Stomach (tissue), 4 donors: ENCODE measurements around the gene PPHLN1.

Experiments used
- POLR2AphosphoS5 ChIP-seq, 3 donors: sonication (generic); formaldehyde crosslinking; IDR thresholded peaks; one replicate each; pipeline ENCODE4 v1.6.1; 2016; ENCODE audit warnings: antibody characterized with exemption in 3 of 3
- TF ChIP-seq, protein P1 (sequence below), 7 experiments: fragments of 450-650 bp in 4 of 7; fragments of 200-600 bp in 3 of 7; sonication (generic) in 3 of 7; IDR thresholded peaks; one replicate each; pipeline ENCODE4 v1.5.1; 2016 to 2019; ENCODE audit warnings: antibody characterized with exemption in 7 of 7, control low read depth in 2 of 7, mild to moderate bottlenecking in 1 of 7

GRCh38 chr12:42445891-42446290, 119.9 kb downstream of the PPHLN1 start:
- TF ChIP-seq, protein P1, sequence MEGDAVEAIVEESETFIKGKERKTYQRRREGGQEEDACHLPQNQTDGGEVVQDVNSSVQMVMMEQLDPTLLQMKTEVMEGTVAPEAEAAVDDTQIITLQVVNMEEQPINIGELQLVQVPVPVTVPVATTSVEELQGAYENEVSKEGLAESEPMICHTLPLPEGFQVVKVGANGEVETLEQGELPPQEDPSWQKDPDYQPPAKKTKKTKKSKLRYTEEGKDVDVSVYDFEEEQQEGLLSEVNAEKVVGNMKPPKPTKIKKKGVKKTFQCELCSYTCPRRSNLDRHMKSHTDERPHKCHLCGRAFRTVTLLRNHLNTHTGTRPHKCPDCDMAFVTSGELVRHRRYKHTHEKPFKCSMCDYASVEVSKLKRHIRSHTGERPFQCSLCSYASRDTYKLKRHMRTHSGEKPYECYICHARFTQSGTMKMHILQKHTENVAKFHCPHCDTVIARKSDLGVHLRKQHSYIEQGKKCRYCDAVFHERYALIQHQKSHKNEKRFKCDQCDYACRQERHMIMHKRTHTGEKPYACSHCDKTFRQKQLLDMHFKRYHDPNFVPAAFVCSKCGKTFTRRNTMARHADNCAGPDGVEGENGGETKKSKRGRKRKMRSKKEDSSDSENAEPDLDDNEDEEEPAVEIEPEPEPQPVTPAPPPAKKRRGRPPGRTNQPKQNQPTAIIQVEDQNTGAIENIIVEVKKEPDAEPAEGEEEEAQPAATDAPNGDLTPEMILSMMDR (IDR thresholded peaks at IDR 0.05) = no peak
- no peak for TF ChIP-seq POLR2AphosphoS5 (IDR thresholded peaks at IDR 0.05)
